ENCODE results near the gene TBCD.

Gene TBCD

GRCh38 chr17:82793974-82794630, 42.2 kb downstream of the TBCD start:
- no peak for DNase-seq

GRCh38 chr17:82794781-82795482, 43.1 kb downstream of the TBCD start:
- peak; percentile 71 for DNase-seq

DNA sequence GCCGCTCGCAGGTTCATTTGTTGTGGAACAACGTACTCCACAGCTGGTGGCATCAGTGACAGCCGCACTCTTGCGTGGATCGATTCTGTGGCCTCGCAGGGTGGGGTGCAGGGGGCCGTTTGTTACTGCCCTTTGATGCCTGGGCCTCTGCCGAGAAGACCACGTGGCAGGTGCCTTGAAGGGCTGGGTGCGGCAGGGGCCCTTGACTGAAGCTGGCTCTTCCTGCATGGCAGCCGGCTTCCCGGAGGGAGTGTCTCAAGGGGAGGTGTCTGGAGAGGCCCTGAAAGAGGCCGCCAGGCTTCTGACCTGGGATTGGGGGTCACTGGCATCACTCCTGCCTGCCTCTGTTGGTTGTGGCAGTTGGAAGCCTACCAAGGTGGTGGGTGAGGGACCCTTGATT, 43.8 kb downstream of the TBCD start:
- DNase-seq, result no peak

DNA sequence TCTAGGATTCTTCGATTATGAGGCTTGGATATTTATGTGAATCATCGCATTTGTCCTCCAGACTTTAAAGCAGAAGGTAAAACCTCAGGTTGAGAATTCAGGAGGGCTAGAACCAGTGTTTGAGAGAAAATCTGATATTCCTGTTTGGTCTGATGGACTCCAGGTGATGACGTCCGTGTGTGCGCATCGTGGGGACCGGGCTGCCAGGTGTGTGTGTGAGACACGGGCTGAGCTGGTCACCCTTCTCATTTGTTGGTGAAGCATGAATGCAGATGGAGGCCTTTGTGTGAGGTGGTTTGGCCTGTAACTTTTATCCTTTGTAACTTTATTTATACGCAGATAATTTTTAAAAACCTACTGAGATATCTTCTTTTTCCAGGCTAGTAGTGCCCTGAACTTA, 45.2 kb downstream of the TBCD start:
- DNase-seq, result no peak

- DNase-seq, result no peak
Measured at GRCh38 chr17:82798752-82799151, 46.9 kb downstream of the TBCD start.

- DNase-seq, result no peak
Measured at GRCh38 chr17:82799591-82799990, 47.7 kb downstream of the TBCD start.

- DNase-seq, result no peak
Measured at GRCh38 chr17:82800885-82801284, 49.0 kb downstream of the TBCD start.

GRCh38 chr17:82801377-82801970, 49.6 kb downstream of the TBCD start:
- no peak for DNase-seq

GRCh38 chr17:82802075-82802780, 50.4 kb downstream of the TBCD start:
- DNase-seq, result no peak

DNA sequence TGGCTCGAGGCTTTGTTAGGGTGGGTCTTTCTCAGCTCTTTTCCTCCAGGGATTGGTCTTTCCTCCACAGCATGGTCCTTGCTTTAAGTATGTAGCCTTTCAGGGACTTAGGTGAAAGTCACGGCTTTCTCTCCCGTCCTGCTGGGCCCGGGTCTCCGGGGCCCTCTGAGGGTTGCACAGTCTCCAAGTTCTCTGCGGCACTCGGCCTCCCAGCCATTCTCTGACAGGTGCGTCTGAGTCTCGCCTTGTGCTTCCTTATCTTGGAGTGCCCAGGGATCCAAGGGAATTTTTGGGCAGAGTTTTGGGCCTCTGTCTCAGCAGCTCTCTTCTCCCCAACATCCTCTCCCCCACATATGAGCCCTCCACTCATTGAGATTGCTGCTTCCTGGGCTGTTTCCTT, 51.3 kb downstream of the TBCD start:
- no peak for DNase-seq

GRCh38 chr17:82803606-82804005, 51.7 kb downstream of the TBCD start:
- no peak for DNase-seq

DNA sequence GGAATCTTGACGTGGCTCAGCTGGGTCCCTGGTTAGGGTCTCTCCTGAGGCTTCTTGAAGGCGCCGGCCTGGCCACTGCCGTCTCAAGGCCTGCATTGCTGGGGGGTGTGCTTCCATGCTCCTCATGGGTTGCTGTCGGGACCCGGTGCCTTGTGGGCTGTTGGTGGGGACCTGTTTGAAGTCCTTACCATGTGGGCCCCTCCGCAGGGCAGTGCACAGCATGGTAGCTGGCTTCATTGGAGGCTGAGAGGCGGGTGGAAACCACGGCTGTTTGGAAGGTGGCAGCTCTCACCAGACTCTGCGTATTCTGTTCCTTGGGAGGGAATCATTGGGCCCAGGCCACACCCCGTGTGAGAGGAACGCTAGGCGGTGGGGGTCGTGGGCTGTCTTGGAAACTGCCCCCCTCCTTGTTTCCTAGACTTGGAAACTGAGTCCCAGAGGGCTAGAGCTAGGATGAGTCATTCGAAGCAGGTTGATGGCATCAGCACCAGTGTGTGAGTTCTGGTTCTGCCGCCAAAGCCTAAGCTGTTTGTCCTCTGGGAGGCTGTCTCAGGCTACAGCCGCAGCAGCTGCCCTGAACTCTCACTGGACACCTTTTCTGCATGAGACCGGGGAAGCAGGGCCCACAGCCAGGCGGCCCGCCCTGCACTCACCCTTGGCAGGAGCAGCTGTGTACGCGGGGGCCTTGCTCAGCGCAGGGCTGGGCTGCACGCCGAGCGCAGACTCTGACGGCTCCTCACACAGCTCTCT, 52.8 kb downstream of the TBCD start:
- peak; percentile 90 for DNase-seq

DNA sequence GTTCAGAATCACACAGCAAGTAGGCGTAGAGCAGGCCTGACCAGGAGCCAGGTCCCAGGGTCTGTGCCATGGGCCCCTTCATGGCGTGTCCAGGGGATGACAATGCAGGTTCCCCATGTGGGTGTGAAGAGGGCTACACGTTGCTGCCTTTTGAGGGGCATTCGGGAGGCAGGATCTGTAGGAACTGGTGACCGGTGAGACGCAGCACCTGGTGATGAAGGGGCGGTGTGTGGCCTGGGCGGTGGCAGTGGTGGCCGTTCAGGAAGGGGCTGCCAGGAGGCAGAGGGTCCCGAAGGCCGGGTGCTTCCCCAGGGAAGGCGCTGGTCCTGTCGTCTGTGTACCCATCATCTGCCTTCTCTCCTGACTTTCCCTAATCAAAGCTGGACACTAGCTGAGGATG, 53.4 kb downstream of the TBCD start:
- DNase-seq, result no peak

DNA sequence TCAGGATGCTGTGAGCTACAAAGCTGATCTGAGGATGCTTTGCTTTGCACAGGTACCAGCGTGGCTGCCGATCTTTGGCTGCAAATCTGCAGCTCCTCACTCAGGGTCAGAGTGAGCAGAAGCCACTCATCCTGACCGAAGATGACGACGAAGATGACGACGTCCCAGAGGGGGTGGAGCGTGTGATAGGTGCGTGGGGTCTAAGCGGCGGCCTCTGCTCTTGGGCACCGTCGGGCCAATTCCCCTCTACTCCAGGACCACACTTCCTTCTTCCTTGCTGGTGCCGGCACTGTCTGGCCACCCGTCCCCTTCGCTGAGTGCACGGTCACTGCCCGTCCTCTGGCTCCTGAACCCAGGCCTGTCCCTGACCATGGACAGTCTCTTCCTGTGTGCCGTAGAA, 54.0 kb downstream of the TBCD start:
- no peak for DNase-seq

DNA sequence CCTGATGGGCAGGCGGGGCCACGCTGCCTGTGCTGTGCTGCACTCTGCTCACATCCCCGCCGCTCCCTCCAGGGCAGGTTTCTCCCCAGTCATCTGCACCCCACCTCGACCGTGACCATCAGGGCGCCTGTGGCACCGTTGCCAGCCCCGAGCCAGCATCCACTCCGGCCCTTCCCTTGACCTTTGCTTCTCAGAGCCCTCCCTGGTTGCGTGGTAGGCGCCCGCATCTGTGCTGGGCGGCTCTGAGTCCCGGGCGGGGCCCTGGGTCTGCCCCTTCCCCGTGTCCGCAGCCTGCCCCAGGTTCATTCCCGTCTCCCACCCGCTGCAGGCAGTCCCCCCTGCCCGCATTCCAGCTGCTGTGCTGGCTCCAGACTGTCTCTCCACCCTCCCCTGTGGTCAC, 54.8 kb downstream of the TBCD start:
- no peak for DNase-seq

DNA sequence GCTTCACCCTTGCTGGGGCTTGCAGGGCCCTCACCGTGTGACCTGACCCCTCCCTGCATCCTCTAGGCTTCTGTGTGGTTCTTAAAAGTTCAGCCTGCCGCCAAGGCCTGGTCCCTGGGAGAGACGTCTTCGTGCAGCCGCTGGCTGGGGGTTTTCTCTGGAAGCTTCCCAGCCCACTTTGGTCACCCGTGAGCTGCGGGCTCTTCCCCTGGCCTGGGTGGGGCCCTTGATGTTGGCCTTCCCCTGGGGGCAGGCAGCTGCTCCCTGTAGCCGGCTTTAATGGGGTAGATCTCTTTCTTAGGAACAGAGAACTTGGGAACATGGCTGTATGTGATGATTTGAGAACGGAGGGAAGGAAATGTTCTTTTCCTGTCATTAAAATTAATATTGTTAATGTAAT, 55.2 kb downstream of the TBCD start:
- no peak for DNase-seq

GRCh38 chr17:82807562-82807961, 55.7 kb downstream of the TBCD start:
- DNase-seq, result no peak

GRCh38 chr17:82808006-82808405, 56.1 kb downstream of the TBCD start:
- DNase-seq, result no peak

DNA sequence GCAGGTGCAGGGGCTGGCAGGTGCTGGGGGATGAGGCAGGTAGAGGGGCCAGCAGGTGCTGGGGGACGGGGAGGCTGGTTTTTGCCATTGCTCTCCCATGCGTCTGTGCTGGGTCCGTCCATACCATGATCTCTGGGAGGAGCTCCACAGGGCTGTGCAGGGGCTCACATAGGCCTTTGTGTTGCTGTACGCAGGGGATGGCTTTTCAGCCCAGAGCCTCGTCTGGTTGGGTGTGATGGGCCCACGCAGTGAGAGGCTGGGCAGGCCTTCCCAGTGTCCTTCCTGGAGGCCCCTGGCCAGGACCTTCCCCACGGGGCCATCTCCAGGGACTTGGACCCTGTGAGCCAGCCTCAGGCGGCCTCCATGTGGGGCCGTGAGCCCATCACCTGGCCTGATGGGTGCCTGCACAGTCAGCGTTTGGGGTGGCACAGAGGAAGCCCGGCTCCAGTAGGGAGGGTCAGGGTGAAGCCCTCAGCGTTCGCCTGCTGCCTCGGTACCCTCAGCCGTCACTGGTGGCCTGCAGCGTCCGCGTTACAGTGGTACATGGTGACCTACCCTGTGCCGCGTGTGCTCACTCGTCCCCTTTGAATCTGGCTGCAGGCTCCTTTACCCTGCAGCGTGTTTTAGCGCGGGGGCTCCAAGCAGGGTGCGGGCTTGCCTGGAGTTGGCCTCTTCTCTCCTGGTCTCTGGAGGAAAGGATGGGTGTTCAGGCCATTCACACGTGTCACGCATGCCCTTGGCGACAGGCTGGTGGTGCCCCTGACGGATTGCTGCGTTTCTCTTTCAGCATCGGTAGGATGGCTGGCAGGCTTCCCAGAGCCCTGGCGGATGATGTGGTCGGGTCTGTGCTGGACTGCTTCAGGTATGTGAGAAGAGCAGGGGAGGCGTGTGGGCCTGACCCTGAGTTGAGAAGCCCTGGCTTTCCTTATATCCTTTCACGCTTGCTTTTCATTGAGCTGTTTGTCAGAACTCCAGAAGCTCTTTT, 57.3 kb downstream of the TBCD start:
- DNase-seq, result no peak

- DNase-seq, result no peak
Measured at GRCh38 chr17:82810644-82811430, 59.0 kb downstream of the TBCD start.

GRCh38 chr17:82812058-82812457, 60.2 kb downstream of the TBCD start:
- no peak for DNase-seq
